ENCODE measurements around the gene KCNQ5. TPM values are rescaled to one million over a fixed set of nuclear protein-coding genes. Genes with fewer than 3 reads are reported as not detected.
A peak's percentile ranks its signal among the peaks of the same experiment; 100 is the strongest.
"Not testable (repeated sequence)": the region's sequence is repeated elsewhere in the genome, so short reads cannot be mapped to it uniquely, and the experiment has no call there.

KCNQ5 gene
- total RNA-seq, 1 experiment from 2014 or later: 0.31 TPM

DNA sequence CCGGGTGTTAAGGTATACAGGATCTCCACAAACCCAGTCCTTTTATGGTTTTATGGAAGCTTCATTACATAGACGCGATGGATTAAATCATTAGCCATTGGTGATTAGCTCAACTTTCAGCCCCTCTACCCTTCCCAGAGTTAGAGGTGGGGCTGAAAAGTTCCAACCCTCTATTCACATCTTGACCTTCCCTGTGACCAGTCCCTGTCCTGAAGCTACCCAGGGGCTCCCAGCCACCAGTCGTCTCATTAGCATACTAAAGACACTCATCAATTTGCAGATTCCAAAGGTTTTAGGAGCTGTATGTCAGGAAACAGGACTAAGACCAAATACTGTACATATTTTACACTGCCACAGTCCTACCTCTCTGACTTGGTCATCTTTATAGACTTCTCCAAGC is 582.4 kb downstream of the KCNQ5 start:
- H3K27me3 ChIP-seq (ENCODE audit: control insufficient read depth, insufficient read depth, low read length): no peaks in the 10 kb centered on the region
- no peaks in the 10 kb centered on the region for H3K36me3 ChIP-seq (replicated peaks; ENCODE audit: control insufficient read depth, insufficient read depth, low read length)
- DNase-seq: peak; percentile 24
- H3K4me3 ChIP-seq (ENCODE audit: insufficient read depth, low read depth, low read length): no peak overlapping the region

DNA sequence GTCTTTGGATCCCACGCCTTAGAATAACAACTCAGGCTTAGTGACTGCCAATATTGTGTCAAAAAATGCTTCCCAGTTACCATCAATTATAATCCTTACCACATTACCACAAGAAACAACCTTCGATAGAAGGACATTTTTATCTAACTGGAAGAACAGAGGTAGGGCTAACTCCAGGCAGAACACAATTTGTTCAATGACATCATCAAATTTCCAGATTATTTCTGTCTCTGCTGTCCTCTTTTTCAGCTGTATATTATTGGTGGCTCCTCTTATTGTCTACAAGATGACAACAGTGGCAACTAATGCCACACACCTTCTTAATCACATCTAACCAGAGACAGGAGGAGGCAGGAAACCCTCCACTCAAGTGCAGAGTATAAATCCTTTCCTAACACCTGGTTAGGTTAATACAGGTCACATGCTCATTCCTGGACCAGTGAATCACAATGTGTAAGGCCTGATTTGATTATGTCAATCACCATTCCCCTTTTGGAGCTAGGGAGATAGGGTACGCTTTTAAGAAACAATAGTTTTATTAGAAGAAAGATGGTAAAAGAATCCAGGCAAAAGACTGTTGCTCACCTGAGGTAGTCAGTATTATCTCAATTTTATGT is 585.5 kb downstream of the KCNQ5 start:
- no peak for DNase-seq
- Histone ChIP-seq H3K36me3 (replicated peaks; ENCODE audit: control insufficient read depth, insufficient read depth, low read length) (no peaks in the 10 kb centered on the region), H3K27me3 (ENCODE audit: control insufficient read depth, insufficient read depth, low read length) (no peaks in the 10 kb centered on the region), H3K4me3 (ENCODE audit: insufficient read depth, low read depth, low read length) (no peak overlapping the region)

DNA sequence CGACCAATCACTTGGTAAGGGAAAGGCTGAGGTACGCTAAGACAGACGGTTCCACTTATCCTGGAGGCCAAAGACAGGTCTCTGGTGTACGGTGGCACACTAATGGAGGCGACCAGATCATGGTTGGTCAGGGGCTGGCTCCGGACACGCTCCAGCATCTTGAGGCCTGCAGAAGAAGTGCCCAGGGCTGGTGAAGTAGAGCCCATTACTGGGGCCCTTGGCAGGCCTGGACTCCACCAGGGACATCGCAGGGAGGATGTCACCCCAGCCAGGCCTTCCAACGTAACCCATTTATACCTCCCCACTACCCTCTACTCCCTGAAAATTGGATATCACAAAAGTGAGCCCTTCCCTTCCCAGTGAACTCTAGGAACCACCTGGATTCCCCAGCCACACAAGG is 587.3 kb downstream of the KCNQ5 start:
- DNase-seq: no peak
- H3K27me3 ChIP-seq (ENCODE audit: control insufficient read depth, insufficient read depth, low read length): no peaks in the 10 kb centered on the region
- no peak overlapping the region for H3K4me3 ChIP-seq (ENCODE audit: insufficient read depth, low read depth, low read length)
- H3K36me3 ChIP-seq (replicated peaks; ENCODE audit: control insufficient read depth, insufficient read depth, low read length): no peaks in the 10 kb centered on the region

DNA sequence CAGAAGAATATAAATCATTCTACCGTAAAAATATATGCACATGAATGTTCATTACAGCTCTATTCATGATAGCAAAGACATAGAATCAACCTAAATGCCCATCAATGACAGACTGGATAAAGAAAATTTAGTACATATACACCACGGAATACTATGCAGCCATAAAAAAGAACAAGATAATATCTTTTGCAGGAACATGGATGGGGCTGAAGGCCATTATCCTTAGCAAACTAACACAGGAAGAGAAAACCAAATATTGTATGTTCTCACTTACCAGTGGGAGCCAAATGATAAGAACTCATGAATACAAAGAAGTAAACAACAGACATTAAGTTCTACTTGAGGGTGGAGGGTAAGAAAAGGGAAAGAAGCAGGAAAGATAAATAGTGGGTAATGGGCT is 595.0 kb downstream of the KCNQ5 start:
- H3K36me3 ChIP-seq (replicated peaks; ENCODE audit: control insufficient read depth, insufficient read depth, low read length): no peaks in the 10 kb centered on the region
- no peak for DNase-seq
- no peaks in the 10 kb centered on the region for H3K27me3 ChIP-seq (ENCODE audit: control insufficient read depth, insufficient read depth, low read length)
- H3K4me3 ChIP-seq (ENCODE audit: insufficient read depth, low read depth, low read length): no peak overlapping the region

DNA sequence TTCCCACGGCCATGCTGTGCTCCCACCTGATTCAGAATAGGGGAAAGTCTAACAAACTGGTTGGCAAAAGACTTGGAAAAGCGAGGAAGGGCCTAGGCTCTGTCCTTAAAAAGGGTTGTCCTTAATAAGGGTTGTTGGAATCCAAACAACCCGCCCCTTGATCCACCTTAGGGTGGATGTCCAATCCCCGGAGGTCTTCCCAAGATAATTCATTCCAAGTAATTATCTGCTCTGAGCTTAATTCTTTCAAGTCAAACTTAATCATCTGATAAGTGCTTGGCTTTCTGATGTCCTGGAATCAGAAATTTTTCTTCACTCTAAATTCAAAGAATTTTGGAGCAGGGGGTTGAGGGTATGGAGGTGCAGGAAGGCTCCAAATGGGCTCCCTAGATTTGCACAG is 603.5 kb downstream of the KCNQ5 start, which contains the start of gene KHDC1L:
TSS of gene KHDC1L (minus strand) at position 101 of the 400 bp plus-strand sequence. CDS start at position 13, 88 bp downstream.
- DNase-seq: no peak
- H3K27me3 ChIP-seq (ENCODE audit: control insufficient read depth, insufficient read depth, low read length): no peaks in the 10 kb centered on the region
- H3K4me3 ChIP-seq (ENCODE audit: insufficient read depth, low read depth, low read length): no peak within 1 kb of the TSS

DNA sequence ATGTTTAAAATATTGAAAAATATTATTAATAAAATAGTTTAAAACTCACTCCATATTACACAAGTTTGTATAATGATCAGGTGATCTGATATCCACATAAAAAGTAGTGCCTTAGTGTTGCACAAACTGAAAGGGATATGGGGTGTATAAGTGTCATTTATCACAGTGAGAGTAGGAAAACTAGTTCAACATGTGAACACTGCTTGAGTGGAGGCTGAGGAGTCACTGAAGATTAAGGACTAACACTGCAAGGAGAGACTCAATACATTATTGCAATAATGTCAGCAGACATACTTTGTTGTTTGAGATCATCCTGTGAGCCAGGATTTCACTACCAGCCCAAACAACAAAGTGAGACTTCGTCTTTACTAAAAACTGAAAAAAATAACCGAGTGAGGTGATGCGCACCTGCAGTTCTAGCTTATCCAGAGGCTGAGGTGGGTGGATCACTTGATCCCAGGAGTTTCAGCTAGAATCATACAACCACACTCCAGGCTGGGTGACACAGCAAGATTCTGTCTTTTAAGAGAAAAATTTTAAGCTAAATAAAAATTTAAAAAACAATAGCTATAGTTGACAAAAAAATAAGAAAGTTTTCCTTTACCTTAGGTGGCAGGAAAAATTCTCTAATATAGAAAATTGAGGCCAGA is 605.9 kb downstream of the KCNQ5 start:
- Histone ChIP-seq H3K27me3 (ENCODE audit: control insufficient read depth, insufficient read depth, low read length) (no peaks in the 10 kb centered on the region), H3K4me3 (ENCODE audit: insufficient read depth, low read depth, low read length) (no peak overlapping the region), H3K36me3 (replicated peaks; ENCODE audit: control insufficient read depth, insufficient read depth, low read length) (no peaks in the 10 kb centered on the region)
- DNase-seq: no peak

More for the DNA sequence above, 603.5 kb downstream of the KCNQ5 start, which contains the start of gene KHDC1L:
- no peaks in the 10 kb centered on the region for H3K36me3 ChIP-seq (replicated peaks; ENCODE audit: control insufficient read depth, insufficient read depth, low read length)

DNA sequence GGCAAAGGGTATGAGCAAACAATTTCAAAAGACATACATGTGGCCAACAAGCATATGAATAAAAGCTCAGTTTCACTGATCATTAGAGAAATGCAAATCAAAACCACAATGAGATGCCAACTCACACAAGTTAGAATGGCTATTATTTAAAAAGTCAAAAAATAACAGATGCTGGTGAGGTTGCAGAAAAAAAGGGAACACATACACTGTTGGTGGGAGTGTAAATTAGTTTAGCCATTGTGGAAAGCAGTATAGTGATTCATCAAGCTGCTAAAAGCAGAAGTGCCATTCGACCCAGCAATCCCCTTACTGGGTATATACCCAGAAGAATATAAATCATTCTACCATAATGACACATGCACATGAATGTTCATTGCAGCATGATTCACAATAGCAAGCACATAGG is 610.1 kb downstream of the KCNQ5 start:
- no peaks in the 10 kb centered on the region for H3K36me3 ChIP-seq (replicated peaks; ENCODE audit: control insufficient read depth, insufficient read depth, low read length)
- no peaks in the 10 kb centered on the region for H3K27me3 ChIP-seq (ENCODE audit: control insufficient read depth, insufficient read depth, low read length)
- no peak for DNase-seq
- no peak overlapping the region for H3K4me3 ChIP-seq (ENCODE audit: insufficient read depth, low read depth, low read length)

DNA sequence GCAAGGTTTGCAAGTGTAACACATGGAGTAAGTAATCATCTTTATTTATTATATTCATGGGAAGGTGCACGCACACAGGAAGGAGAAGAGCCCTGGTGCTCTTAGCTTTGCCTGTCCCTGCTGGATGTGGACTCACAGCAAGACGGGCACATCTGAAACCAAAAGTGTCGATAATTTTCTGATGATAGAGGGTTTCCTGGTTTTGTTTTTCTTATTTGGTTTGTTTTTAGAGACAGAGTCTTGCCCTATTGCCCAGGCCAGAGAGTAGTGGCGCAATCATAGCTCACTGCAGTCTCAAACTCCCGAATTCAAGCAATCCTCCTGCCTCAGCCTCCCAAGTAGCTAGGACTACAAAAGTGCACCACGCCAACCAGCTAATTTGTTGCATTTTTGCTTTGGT is 611.2 kb downstream of the KCNQ5 start:
- Histone ChIP-seq H3K36me3 (replicated peaks; ENCODE audit: control insufficient read depth, insufficient read depth, low read length) (no peaks in the 10 kb centered on the region), H3K4me3 (ENCODE audit: insufficient read depth, low read depth, low read length) (no peak overlapping the region), H3K27me3 (ENCODE audit: control insufficient read depth, insufficient read depth, low read length) (no peaks in the 10 kb centered on the region)
- DNase-seq: no peak

DNA sequence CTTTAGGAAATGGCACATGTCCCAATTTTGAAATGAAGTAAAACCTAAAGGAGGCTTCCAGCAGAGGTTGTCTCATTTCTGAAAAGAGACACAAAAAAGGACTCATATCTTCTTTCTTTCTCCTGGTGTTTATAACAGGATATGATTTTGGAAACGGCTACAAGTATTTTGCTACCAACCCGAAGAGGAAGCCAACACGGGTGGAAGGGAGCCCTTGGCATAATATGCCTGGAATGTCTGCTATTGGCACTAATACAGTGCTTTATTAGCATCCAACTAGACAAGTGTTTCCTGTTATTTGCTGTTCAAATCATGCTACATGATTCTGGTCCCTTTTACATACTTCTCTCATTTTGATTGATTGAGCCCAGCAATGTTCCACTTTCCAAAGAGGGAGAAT is 612.1 kb downstream of the KCNQ5 start:
- not testable (repeated sequence) for H3K27me3 ChIP-seq (ENCODE audit: control insufficient read depth, insufficient read depth, low read length); H3K4me3 ChIP-seq (ENCODE audit: insufficient read depth, low read depth, low read length); H3K36me3 ChIP-seq (replicated peaks; ENCODE audit: control insufficient read depth, insufficient read depth, low read length); DNase-seq

DNA sequence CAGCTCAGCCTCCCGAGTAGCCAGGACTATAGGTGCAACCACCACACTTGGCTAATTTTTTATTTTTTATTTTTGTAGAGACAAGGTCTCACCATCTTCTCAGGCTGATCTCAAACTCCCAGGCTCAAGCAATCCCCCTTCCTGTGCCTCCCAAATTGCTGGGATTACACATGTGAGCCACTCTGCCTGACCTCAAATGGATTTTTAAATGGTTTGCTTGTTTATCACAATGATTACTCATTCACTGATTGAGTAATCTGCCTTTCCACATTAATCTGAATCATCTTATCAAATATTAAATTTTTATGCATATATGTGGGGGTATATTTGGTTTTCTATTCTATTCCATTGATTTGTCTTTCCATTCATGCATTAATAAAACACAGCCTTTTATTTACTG is 612.9 kb downstream of the KCNQ5 start:
- DNase-seq: no peak
- no peaks in the 10 kb centered on the region for H3K36me3 ChIP-seq (replicated peaks; ENCODE audit: control insufficient read depth, insufficient read depth, low read length)
- H3K4me3 ChIP-seq (ENCODE audit: insufficient read depth, low read depth, low read length): no peak overlapping the region
- H3K27me3 ChIP-seq (ENCODE audit: control insufficient read depth, insufficient read depth, low read length): no peaks in the 10 kb centered on the region

DNA sequence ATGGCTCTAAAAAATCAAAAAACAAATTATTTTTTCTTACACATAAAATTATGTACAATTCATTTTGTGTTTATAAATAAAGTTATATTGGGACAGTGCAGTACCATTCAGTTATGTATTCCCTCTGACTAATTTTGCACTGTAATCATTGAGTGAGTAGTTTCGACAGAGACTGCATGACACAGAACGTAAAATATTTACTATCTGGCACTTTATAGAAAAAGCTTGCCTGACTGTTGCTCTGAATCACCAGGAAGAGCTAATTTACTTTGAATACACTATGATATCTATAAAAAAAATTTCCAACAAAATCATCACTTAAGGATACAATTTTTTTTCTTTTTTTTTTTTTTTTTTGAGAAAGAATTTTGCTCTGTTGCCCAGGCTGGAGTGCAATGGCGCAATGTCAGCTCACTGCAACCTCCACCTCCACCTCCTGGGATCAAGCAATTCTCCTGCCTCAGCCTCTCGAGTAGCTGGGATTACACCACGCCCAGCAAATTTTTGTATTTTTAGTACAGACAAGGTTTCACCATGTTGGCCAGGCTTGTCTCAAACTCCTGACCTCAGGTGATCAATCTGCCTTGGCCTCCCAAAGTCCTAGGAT is 614.4 kb downstream of the KCNQ5 start:
- no peaks in the 10 kb centered on the region for H3K27me3 ChIP-seq (ENCODE audit: control insufficient read depth, insufficient read depth, low read length)
- DNase-seq: no peak
- no peaks in the 10 kb centered on the region for H3K36me3 ChIP-seq (replicated peaks; ENCODE audit: control insufficient read depth, insufficient read depth, low read length)
- H3K4me3 ChIP-seq (ENCODE audit: insufficient read depth, low read depth, low read length): no peak overlapping the region

DNA sequence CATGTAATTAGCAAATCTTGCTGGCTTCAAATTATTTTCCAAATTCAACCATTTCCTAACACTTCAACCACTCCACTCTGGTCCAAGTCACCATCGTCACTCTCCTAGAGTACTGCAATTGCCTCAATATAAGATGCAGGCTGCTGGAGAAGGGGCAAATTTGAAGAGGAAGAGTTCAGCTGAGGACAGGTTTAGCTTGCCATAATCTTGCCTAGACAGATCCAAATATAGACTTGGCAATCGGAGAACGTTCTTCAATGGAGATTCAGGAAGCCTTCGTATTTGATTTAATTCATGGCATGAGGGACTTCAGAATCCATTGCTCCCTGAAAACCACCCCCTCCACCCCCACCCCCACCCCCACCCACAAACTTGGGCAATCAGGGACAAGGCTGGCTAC is 618.9 kb downstream of the KCNQ5 start:
- no peaks in the 10 kb centered on the region for H3K27me3 ChIP-seq (ENCODE audit: control insufficient read depth, insufficient read depth, low read length)
- no peak overlapping the region for H3K4me3 ChIP-seq (ENCODE audit: insufficient read depth, low read depth, low read length)
- H3K36me3 ChIP-seq (replicated peaks; ENCODE audit: control insufficient read depth, insufficient read depth, low read length): no peaks in the 10 kb centered on the region
- DNase-seq: no peak

DNA sequence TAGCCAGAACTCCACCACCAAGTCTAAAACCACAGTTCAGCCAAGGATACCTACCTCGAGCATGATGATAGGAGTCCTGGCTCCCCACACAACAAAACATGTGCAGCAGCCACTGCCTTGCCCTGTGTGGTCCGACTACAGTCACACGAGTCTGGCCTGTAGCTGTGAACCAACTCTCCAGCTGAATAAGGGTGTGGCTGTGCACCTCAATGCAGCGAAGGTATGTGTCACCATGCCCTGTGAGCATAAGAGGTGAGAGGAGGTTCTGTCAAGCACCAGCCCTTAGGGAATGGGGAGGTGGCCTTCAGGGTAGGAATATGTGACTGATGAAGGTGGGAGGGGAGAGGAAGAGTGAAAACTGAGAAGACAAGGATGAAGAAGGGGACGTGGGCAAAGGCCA is 620.1 kb downstream of the KCNQ5 start:
- DNase-seq: no peak
- H3K36me3 ChIP-seq (replicated peaks; ENCODE audit: control insufficient read depth, insufficient read depth, low read length): no peaks in the 10 kb centered on the region
- H3K27me3 ChIP-seq (ENCODE audit: control insufficient read depth, insufficient read depth, low read length): no peaks in the 10 kb centered on the region
- no peak overlapping the region for H3K4me3 ChIP-seq (ENCODE audit: insufficient read depth, low read depth, low read length)

Data from H7 (cell line).